ENCODE data around the gene STARD6. TPM values are rescaled to one million over a fixed set of nuclear protein-coding genes. Genes with fewer than 3 reads are reported as not detected.

The STARD6 gene
- total RNA-seq, 1 experiment from 2014 or later = not detected

GRCh38 chr18:54330768-54331548 is 26.7 kb downstream of the STARD6 start:
- POLR2A ChIA-PET (ENCODE audit: unreplicated experiment) = no interaction called here
- no TSS peak for BruUV-seq (replicated peaks)
- intact Hi-C loops (cut with micrococcal nuclease; ENCODE audit: unreplicated experiment) = no loop called here

DNA sequence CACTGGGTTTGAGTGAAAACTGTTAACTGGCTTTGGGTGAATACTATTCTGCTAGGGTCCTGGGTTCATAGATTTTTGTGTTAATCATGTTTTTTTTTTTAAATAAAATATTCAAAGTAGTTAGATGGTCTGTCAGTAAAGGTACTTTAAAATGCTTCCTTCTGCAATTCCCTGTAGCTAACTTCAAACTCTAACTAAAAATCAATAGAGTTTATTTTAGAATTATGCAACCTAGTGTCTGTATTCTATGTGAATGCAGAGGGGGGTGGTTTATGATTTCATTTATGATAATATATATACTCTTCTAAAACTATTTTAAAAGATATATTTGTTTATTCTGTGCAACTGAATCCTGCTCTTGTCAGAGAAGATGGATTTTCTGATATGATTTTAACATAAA is 27.9 kb downstream of the STARD6 start:
- no peak for DNase-seq
- Histone ChIP-seq H3F3A (ENCODE audit: insufficient read depth, low read depth) (no peaks in the 10 kb centered on the region), H3K4me2 (no peak overlapping the region), H3K27ac (no peak overlapping the region), H3K79me2 (ENCODE audit: low read depth) (no peaks in the 10 kb centered on the region), H3K27me3 (ENCODE audit: insufficient read depth, low read depth) (no peaks in the 10 kb centered on the region), H4K20me1 (ENCODE audit: insufficient read depth) (no peaks in the 10 kb centered on the region), H3K4me3 (no peak overlapping the region), H2AFZ (no peak overlapping the region), H3K4me1 (replicated peaks; ENCODE audit: insufficient read depth) (no peaks in the 10 kb centered on the region), H3K36me3 (ENCODE audit: low read depth) (no peaks in the 10 kb centered on the region), H3K9me3 (ENCODE audit: insufficient read depth, low read depth) (no peaks in the 10 kb centered on the region), H3K9me2 (ENCODE audit: insufficient read depth) (no peaks in the 10 kb centered on the region)
- no peak for TF ChIP-seq EZH2 (IDR thresholded peaks at IDR 0.05; ENCODE audit: low read depth)
- TF ChIP-seq, protein P1, sequence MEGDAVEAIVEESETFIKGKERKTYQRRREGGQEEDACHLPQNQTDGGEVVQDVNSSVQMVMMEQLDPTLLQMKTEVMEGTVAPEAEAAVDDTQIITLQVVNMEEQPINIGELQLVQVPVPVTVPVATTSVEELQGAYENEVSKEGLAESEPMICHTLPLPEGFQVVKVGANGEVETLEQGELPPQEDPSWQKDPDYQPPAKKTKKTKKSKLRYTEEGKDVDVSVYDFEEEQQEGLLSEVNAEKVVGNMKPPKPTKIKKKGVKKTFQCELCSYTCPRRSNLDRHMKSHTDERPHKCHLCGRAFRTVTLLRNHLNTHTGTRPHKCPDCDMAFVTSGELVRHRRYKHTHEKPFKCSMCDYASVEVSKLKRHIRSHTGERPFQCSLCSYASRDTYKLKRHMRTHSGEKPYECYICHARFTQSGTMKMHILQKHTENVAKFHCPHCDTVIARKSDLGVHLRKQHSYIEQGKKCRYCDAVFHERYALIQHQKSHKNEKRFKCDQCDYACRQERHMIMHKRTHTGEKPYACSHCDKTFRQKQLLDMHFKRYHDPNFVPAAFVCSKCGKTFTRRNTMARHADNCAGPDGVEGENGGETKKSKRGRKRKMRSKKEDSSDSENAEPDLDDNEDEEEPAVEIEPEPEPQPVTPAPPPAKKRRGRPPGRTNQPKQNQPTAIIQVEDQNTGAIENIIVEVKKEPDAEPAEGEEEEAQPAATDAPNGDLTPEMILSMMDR (conservative IDR thresholded peaks at IDR 0.05) = no peak
- CTCF ChIA-PET = interaction anchor here (1.4 kb wide), 1 partner anchor 107 kb away, joined by 3 read pairs; no protein-coding TSS in a partner anchor
- BruUV-seq (replicated peaks) = no TSS peak
- intact Hi-C loops (cut with micrococcal nuclease; ENCODE audit: unreplicated experiment) = no loop called here
- POLR2A ChIA-PET (ENCODE audit: unreplicated experiment) = no interaction called here

More at GRCh38 chr18:54330768-54331548, 26.7 kb downstream of the STARD6 start:
- no peaks in the 10 kb centered on the region for H3K79me2 ChIP-seq (ENCODE audit: low read depth)
- no peaks in the 10 kb centered on the region for H3K36me3 ChIP-seq (ENCODE audit: low read depth)
- CTCF ChIA-PET = interaction anchor here (1.4 kb wide), 1 partner anchor 108 kb away, joined by 3 read pairs; no protein-coding TSS in a partner anchor
- H3K4me2 ChIP-seq = no peak overlapping the region
- no peaks in the 10 kb centered on the region for H4K20me1 ChIP-seq (ENCODE audit: insufficient read depth)
- H3F3A ChIP-seq (ENCODE audit: insufficient read depth, low read depth) = no peaks in the 10 kb centered on the region
- no peaks in the 10 kb centered on the region for H3K9me3 ChIP-seq (ENCODE audit: insufficient read depth, low read depth)
- H3K9me2 ChIP-seq (ENCODE audit: insufficient read depth) = no peaks in the 10 kb centered on the region
- H3K4me3 ChIP-seq = no peak overlapping the region
- DNase-seq = no peak
- no peaks in the 10 kb centered on the region for H3K4me1 ChIP-seq (replicated peaks; ENCODE audit: insufficient read depth)
- no peak overlapping the region for H3K27ac ChIP-seq
- H3K27me3 ChIP-seq (ENCODE audit: insufficient read depth, low read depth) = no peaks in the 10 kb centered on the region
- no peak overlapping the region for H2AFZ ChIP-seq
- TF ChIP-seq, protein P1 (conservative IDR thresholded peaks at IDR 0.05) = no peak; the same call in 1 of the 2 replicates
- TF ChIP-seq EZH2 (IDR thresholded peaks at IDR 0.05; ENCODE audit: low read depth) = no peak

- no peaks in the 10 kb centered on the region for H3F3A ChIP-seq (ENCODE audit: insufficient read depth, low read depth)
- no TSS peak for BruUV-seq (replicated peaks)
- H3K27ac ChIP-seq = no peak overlapping the region
- TF ChIP-seq, protein P1 (conservative IDR thresholded peaks at IDR 0.05) = no peak
- TF ChIP-seq EZH2 (IDR thresholded peaks at IDR 0.05; ENCODE audit: low read depth) = no peak
- no peaks in the 10 kb centered on the region for H3K4me1 ChIP-seq (replicated peaks; ENCODE audit: insufficient read depth)
- H2AFZ ChIP-seq = peak overlapping the region; percentile 48; the same call in 1 of the 2 replicates
- no peaks in the 10 kb centered on the region for H3K9me3 ChIP-seq (ENCODE audit: insufficient read depth, low read depth)
- ChIA-PET CTCF (no interaction called here), POLR2A (ENCODE audit: unreplicated experiment) (no interaction called here)
- H3K36me3 ChIP-seq (ENCODE audit: low read depth) = no peaks in the 10 kb centered on the region
- no peaks in the 10 kb centered on the region for H3K9me2 ChIP-seq (ENCODE audit: insufficient read depth)
- DNase-seq = no peak
- no peak overlapping the region for H3K4me3 ChIP-seq
- intact Hi-C loops (cut with micrococcal nuclease; ENCODE audit: unreplicated experiment) = no loop called here
- no peaks in the 10 kb centered on the region for H3K79me2 ChIP-seq (ENCODE audit: low read depth)
- no peak overlapping the region for H3K4me2 ChIP-seq
- H4K20me1 ChIP-seq (ENCODE audit: insufficient read depth) = no peaks in the 10 kb centered on the region
- H3K27me3 ChIP-seq (ENCODE audit: insufficient read depth, low read depth) = no peaks in the 10 kb centered on the region
These were observed 29.8 kb downstream of the STARD6 start for GRCh38 chr18:54327818-54328217.
